HG03103 (cell line): Measurements from ENCODE around the gene KRTAP10-5.
"Not testable (repeated sequence)": the region's sequence is repeated elsewhere in the genome, so short reads cannot be mapped to it uniquely, and the experiment has no call there.

Experiments
- ATAC-seq: cut with Tn5 transposase; IDR thresholded peaks from one replicate; pipeline ENCODE4 v1.9.1; 2021; ENCODE audit warnings: low read depth; ENCODE audit not compliant: unreplicated experiment

Gene KRTAP10-5

GRCh38 chr21:44580231-44580821 is at the start of gene KRTAP10-5:
KRTAP10-5 (minus strand) TSS chr21:44580604; CDS start chr21:44580578, 26 bp downstream.
- ATAC-seq: not testable (repeated sequence)

GRCh38 chr21:44628707-44629391 is 48.4 kb upstream of the KRTAP10-5 start:
- ATAC-seq: no peak

- ATAC-seq: not testable (repeated sequence)
These were observed 47.4 kb upstream of the KRTAP10-5 start for GRCh38 chr21:44627831-44628233.

GRCh38 chr21:44627181-44627822 is 46.9 kb upstream of the KRTAP10-5 start:
- not testable (repeated sequence) for ATAC-seq

GRCh38 chr21:44626673-44627143 is 46.3 kb upstream of the KRTAP10-5 start, which contains the start of gene KRTAP10-9:
KRTAP10-9 (plus strand) TSS chr21:44627093; CDS start chr21:44627172, 79 bp downstream.
- ATAC-seq: no peak

- no peak for ATAC-seq
These were observed 45.9 kb upstream of the KRTAP10-5 start for GRCh38 chr21:44626262-44626661.

GRCh38 chr21:44625756-44626155 is 45.4 kb upstream of the KRTAP10-5 start:
- ATAC-seq: no peak

GRCh38 chr21:44623575-44623974 is 43.2 kb upstream of the KRTAP10-5 start:
- no peak for ATAC-seq

- ATAC-seq: no peak
These were observed 39.5 kb upstream of the KRTAP10-5 start for GRCh38 chr21:44619886-44620285.

GRCh38 chr21:44618909-44619308 is 38.5 kb upstream of the KRTAP10-5 start:
- ATAC-seq: no peak

GRCh38 chr21:44618504-44618903 is 38.1 kb upstream of the KRTAP10-5 start:
- no peak for ATAC-seq

- no peak for ATAC-seq
These were observed 36.7 kb upstream of the KRTAP10-5 start for GRCh38 chr21:44617071-44617501.

GRCh38 chr21:44616591-44616926 is 36.2 kb upstream of the KRTAP10-5 start:
- no peak for ATAC-seq

GRCh38 chr21:44615911-44616590 is 35.6 kb upstream of the KRTAP10-5 start:
- ATAC-seq: no peak

GRCh38 chr21:44615466-44615865 is 35.1 kb upstream of the KRTAP10-5 start:
- no peak for ATAC-seq

GRCh38 chr21:44614961-44615391 is 34.6 kb upstream of the KRTAP10-5 start:
- no peak for ATAC-seq

- ATAC-seq: no peak
These were observed 33.8 kb upstream of the KRTAP10-5 start for GRCh38 chr21:44614161-44614631.

GRCh38 chr21:44613386-44614155 is 33.2 kb upstream of the KRTAP10-5 start:
- ATAC-seq: no peak

- ATAC-seq: no peak
These were observed 32.3 kb upstream of the KRTAP10-5 start for GRCh38 chr21:44612669-44613229.

GRCh38 chr21:44612029-44612486 is 31.7 kb upstream of the KRTAP10-5 start, which contains the start of gene KRTAP10-8:
KRTAP10-8 (plus strand) TSS chr21:44612079; CDS start chr21:44612101, 22 bp downstream.
- no peak for ATAC-seq
